Hepatocyte (in vitro differentiated cells): ENCODE measurements around the gene GALNT14. TPM values are rescaled to one million over a fixed set of nuclear protein-coding genes. Genes with fewer than 3 reads are reported as not detected.

Source experiments
- DNase-seq: peaks from one replicate; pipeline ENCODE4 v3.0.0-alpha.2; 2016; ENCODE audit warnings: low spot score
- H2AFZ ChIP-seq: fragments of 200-600 bp; sonication (generic); 2 replicates; pipeline ENCODE4 v1.6.0; 2016; ENCODE audit warnings: antibody characterized with exemption, mild to moderate bottlenecking
- H3K27ac ChIP-seq: fragments of 200-600 bp; sonication (generic); 2 replicates; pipeline ENCODE4 v1.5.1; 2016; ENCODE audit warnings: mild to moderate bottlenecking
- H3K27me3 ChIP-seq: fragments of 200-600 bp; sonication (generic); 2 replicates; pipeline ENCODE4 v1.6.1; 2016
- H3K36me3 ChIP-seq: fragments of 200-600 bp; sonication (generic); replicated peaks from 2 replicates; pipeline ENCODE4 v1.5.1; 2016; ENCODE audit warnings: low read depth; ENCODE audit not compliant: insufficient read depth
- H3K4me1 ChIP-seq: fragments of 200-600 bp; sonication (generic); 2 replicates; pipeline ENCODE4 v1.5.1; 2016; ENCODE audit warnings: mild to moderate bottlenecking, moderate library complexity; ENCODE audit not compliant: insufficient read depth
- H3K4me2 ChIP-seq: fragments of 200-600 bp; sonication (generic); 2 replicates; pipeline ENCODE4 v1.6.0; 2016
- H3K4me3 ChIP-seq: fragments of 200-600 bp; sonication (generic); 2 replicates; pipeline ENCODE4 v1.5.1; 2016; ENCODE audit warnings: mild to moderate bottlenecking
- H3K79me2 ChIP-seq: fragments of 200-600 bp; sonication (generic); 2 replicates; pipeline ENCODE4 v1.6.0; 2017; ENCODE audit warnings: mild to moderate bottlenecking
- H3K9me2 ChIP-seq: fragments of 200-600 bp; sonication (generic); replicated peaks from 2 replicates; pipeline ENCODE4 v1.6.0; 2017; ENCODE audit warnings: mild to moderate bottlenecking; ENCODE audit not compliant: insufficient read depth
- H3K9me3 ChIP-seq: fragments of 200-600 bp; sonication (generic); 2 replicates; pipeline ENCODE4 v1.5.1; 2016; ENCODE audit warnings: low read depth, mild to moderate bottlenecking
- H4K20me1 ChIP-seq: fragments of 200-600 bp; sonication (generic); 2 replicates; pipeline ENCODE4 v1.6.0; 2016; ENCODE audit warnings: mild to moderate bottlenecking; ENCODE audit not compliant: insufficient read depth, poor library complexity, severe bottlenecking
- CTCF ChIP-seq: fragments of 200-600 bp; sonication (generic); IDR thresholded peaks from 2 replicates; pipeline ENCODE4 v1.5.1; 2016; ENCODE audit warnings: antibody characterized with exemption, mild to moderate bottlenecking; ENCODE audit not compliant: poor library complexity
- EZH2 ChIP-seq: fragments of 200-600 bp; sonication (generic); IDR thresholded peaks from 2 replicates; pipeline ENCODE4 v1.6.1; 2016; ENCODE audit warnings: antibody characterized with exemption, mild to moderate bottlenecking, borderline replicate concordance
- EZH2phosphoT487 ChIP-seq: fragments of 200-600 bp; sonication (generic); IDR thresholded peaks from one replicate; pipeline ENCODE4 v1.6.1; 2018; ENCODE audit warnings: antibody characterized with exemption, mild to moderate bottlenecking, low read depth, moderate library complexity; ENCODE audit not compliant: unreplicated experiment, severe bottlenecking
- WGBS: methylation state at CpG from one replicate; pipeline ENCODE4 v1.1.6; 2016; ENCODE audit warnings: low lambda C conversion rate; ENCODE audit errors: missing lambda C conversion rate; 5-methylcytosine and 5-hydroxymethylcytosine counted together
- polyA plus RNA-seq: library from polyadenylated mRNA; unstranded; fragments of >200 nt; fragmentation: Nextera tagmentation; extraction: Ambion mirVana; gene quantifications from 2 replicates; pipeline ENCODE4 v1.2.1, GENCODE V29; 2016
- total RNA-seq: library from RNA; depleted of rRNA; stranded (reverse); fragments of >200 nt; gene quantifications from 2 replicates; pipeline ENCODE4 v1.2.3, GENCODE V29; 2014

The GALNT14 gene
- total and polyA plus RNA-seq, 2 experiments from 2014 or later, result 2.2 to 2.9 TPM

- Histone ChIP-seq H3K36me3 (no peaks in the 10 kb centered on the region), H3K27ac (no peak overlapping the region), H3K4me1 (no peaks in the 10 kb centered on the region), H3K27me3 (no peaks in the 10 kb centered on the region), H3K79me2 (no peaks in the 10 kb centered on the region), H4K20me1 (no peaks in the 10 kb centered on the region), H2AFZ (no peak overlapping the region), H3K9me3 (no peaks in the 10 kb centered on the region), H3K4me3 (no peak overlapping the region), H3K4me2 (no peak overlapping the region), H3K9me2 (no peaks in the 10 kb centered on the region)
- DNase-seq, result no peak
- WGBS, result 71% methylated on average over 8 of the region's 8 CpGs
- TF ChIP-seq EZH2, result no peak
- no peak for TF ChIP-seq EZH2phosphoT487
- TF ChIP-seq CTCF, result no peak
Measured at GRCh38 chr2:31070339-31071125, 67.7 kb downstream of the GALNT14 start.

- H4K20me1 ChIP-seq, result no peaks in the 10 kb centered on the region
- WGBS, result 79% methylated on average over 12 of the region's 12 CpGs
- H3K36me3 ChIP-seq, result no peaks in the 10 kb centered on the region
- no peak overlapping the region for H2AFZ ChIP-seq
- DNase-seq, result no peak
- no peaks in the 10 kb centered on the region for H3K27me3 ChIP-seq
- no peak overlapping the region for H3K4me3 ChIP-seq
- H3K9me3 ChIP-seq, result no peaks in the 10 kb centered on the region
- no peak for TF ChIP-seq CTCF
- TF ChIP-seq EZH2phosphoT487, result no peak
- no peaks in the 10 kb centered on the region for H3K4me1 ChIP-seq
- no peak overlapping the region for H3K27ac ChIP-seq
- no peaks in the 10 kb centered on the region for H3K9me2 ChIP-seq
- no peaks in the 10 kb centered on the region for H3K79me2 ChIP-seq
- no peak overlapping the region for H3K4me2 ChIP-seq
Measured at GRCh38 chr2:31069643-31070325, 68.5 kb downstream of the GALNT14 start.

GRCh38 chr2:31067259-31067658 is 71.0 kb downstream of the GALNT14 start:
- Histone ChIP-seq H3K36me3 (no peaks in the 10 kb centered on the region), H3K9me3 (no peaks in the 10 kb centered on the region), H3K79me2 (no peaks in the 10 kb centered on the region), H3K4me3 (no peak overlapping the region), H3K9me2 (no peaks in the 10 kb centered on the region), H4K20me1 (no peaks in the 10 kb centered on the region), H3K4me2 (no peak overlapping the region), H3K4me1 (no peaks in the 10 kb centered on the region), H3K27ac (no peak overlapping the region), H3K27me3 (no peaks in the 10 kb centered on the region), H2AFZ (no peak overlapping the region)
- no peak for DNase-seq
- TF ChIP-seq EZH2phosphoT487 (no peak), CTCF (no peak), EZH2 (no peak)
- WGBS, result 86% methylated on average over 8 of the region's 8 CpGs
